Left ventricle myocardium inferior (tissue), 1 donor: Measurements from ENCODE around the gene NDUFS8. TPM values are rescaled to one million over a fixed set of nuclear protein-coding genes. Genes with fewer than 3 reads are reported as not detected.

Experiments
- DNase-seq: peaks from one replicate; pipeline ENCODE4 v3.0.0-alpha.2; 2020
- H3K27ac ChIP-seq: fragments of 200-600 bp; replicated peaks from 2 replicates; pipeline ENCODE4 v1.8.0; 2021
- H3K27me3 ChIP-seq: fragments of 200-600 bp; 2 replicates; pipeline ENCODE4 v1.8.0; 2021; ENCODE audit warnings: low read depth
- H3K36me3 ChIP-seq: fragments of 200-600 bp; 2 replicates; pipeline ENCODE4 v1.8.0; 2021
- H3K4me1 ChIP-seq: fragments of 200-600 bp; 2 replicates; pipeline ENCODE4 v1.8.0; 2021
- H3K4me3 ChIP-seq: fragments of 200-600 bp; 2 replicates; pipeline ENCODE4 v1.8.0; 2021; ENCODE audit warnings: mild to moderate bottlenecking, moderate library complexity
- H3K9me3 ChIP-seq: fragments of 200-600 bp; replicated peaks from 2 replicates; pipeline ENCODE4 v1.8.0; 2021
- CTCF ChIP-seq: fragments of 200-600 bp; IDR thresholded peaks from 2 replicates; pipeline ENCODE4 v1.8.0; 2021; ENCODE audit warnings: antibody characterized with exemption, mild to moderate bottlenecking, borderline replicate concordance
- intact Hi-C: fragments of 100-400 bp; cut with micrococcal nuclease; formaldehyde crosslinking; loops from one replicate; pipeline ENCODE4 v1.11.0; 2022
- total RNA-seq: library from RNA; stranded (reverse); fragmentation: NEBNext Ultra II Directional; extraction: Animal tissue kit (Norgen Biotek cat#: 25700); gene quantifications from one replicate; pipeline ENCODE4 v1.2.1, GENCODE V29; 2021
- donor health status: DM: no; HTN: yes; CAD: no; lungs with severe emphysema.

Gene NDUFS8
- total RNA-seq, 1 donor from 2014 or later: 436 TPM

GRCh38 chr11:68039526-68040086 is 9.1 kb downstream of the NDUFS8 start:
- intact Hi-C loops: no loop called here
- Histone ChIP-seq H3K9me3 (no peaks in the 10 kb centered on the region), H3K36me3 (peaks cover 32% of the 10 kb centered on the region), H3K27me3 (no peaks in the 10 kb centered on the region), H3K27ac (peak overlapping the region; percentile 94), H3K4me3 (peak overlapping the region; percentile 78), H3K4me1 (peaks cover 60% of the 10 kb centered on the region)
- TF ChIP-seq CTCF: no peak
- no peak for DNase-seq

- H3K4me1 ChIP-seq: peaks cover 57% of the 10 kb centered on the region
- peaks cover 31% of the 10 kb centered on the region for H3K36me3 ChIP-seq
- peak; percentile 66 for DNase-seq
- no peak for TF ChIP-seq CTCF
- H3K27me3 ChIP-seq: no peaks in the 10 kb centered on the region
- no peaks in the 10 kb centered on the region for H3K9me3 ChIP-seq
- H3K4me3 ChIP-seq: peak overlapping the region; percentile 78
- H3K27ac ChIP-seq: peak overlapping the region; percentile 94
- intact Hi-C loops: no loop called here
Observed at GRCh38 chr11:68040101-68040956, 9.8 kb downstream of the NDUFS8 start.

- peak overlapping the region; percentile 94 for H3K27ac ChIP-seq
- H3K4me3 ChIP-seq: peak overlapping the region; percentile 78
- H3K36me3 ChIP-seq: peaks cover 28% of the 10 kb centered on the region
- no peak for DNase-seq
- TF ChIP-seq CTCF: no peak
- no peaks in the 10 kb centered on the region for H3K27me3 ChIP-seq
- intact Hi-C loops: no loop called here
- H3K9me3 ChIP-seq: no peaks in the 10 kb centered on the region
- H3K4me1 ChIP-seq: peaks cover 50% of the 10 kb centered on the region
Observed at GRCh38 chr11:68040957-68041591, 10.6 kb downstream of the NDUFS8 start.

GRCh38 chr11:68041617-68042218 is 11.2 kb downstream of the NDUFS8 start:
- intact Hi-C loops: no loop called here
- Histone ChIP-seq H3K36me3 (peaks cover 22% of the 10 kb centered on the region), H3K9me3 (no peaks in the 10 kb centered on the region), H3K4me3 (no peak overlapping the region), H3K27ac (no peak overlapping the region), H3K27me3 (no peaks in the 10 kb centered on the region), H3K4me1 (peaks cover 43% of the 10 kb centered on the region)
- TF ChIP-seq CTCF: no peak
- no peak for DNase-seq

GRCh38 chr11:68042219-68043028 is 11.9 kb downstream of the NDUFS8 start:
- Histone ChIP-seq H3K4me3 (no peak overlapping the region), H3K36me3 (peaks cover 21% of the 10 kb centered on the region), H3K9me3 (no peaks in the 10 kb centered on the region), H3K27me3 (no peaks in the 10 kb centered on the region), H3K4me1 (peaks cover 36% of the 10 kb centered on the region), H3K27ac (no peak overlapping the region)
- no peak for DNase-seq
- TF ChIP-seq CTCF: no peak
- intact Hi-C loops: no loop called here
